ENCODE data around the gene NRP1.

The NRP1 gene

DNA sequence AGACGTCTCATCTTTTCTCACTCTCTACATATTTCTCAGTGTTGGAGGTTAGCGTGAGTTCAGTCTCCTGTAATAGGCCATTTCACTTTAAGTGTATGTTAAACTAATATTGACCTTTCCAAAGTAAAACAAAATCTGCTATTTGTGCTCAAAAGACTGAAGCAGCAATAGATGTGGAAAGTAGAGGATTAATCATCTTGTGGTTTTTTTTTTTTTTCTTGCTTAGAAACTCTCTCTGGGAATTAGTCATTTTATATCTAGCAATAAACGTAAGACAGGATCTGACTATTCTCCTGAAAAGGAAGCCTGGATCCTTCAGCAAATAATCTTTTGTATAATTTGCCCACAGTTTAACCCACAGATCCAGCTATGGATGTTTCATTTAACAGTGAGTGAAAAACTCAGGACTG, 81.7 kb downstream of the NRP1 start:
- no peak overlapping the region for H3K4me3 ChIP-seq (ENCODE audit: control insufficient read depth, low read depth, low read length)
- TF ChIP-seq, protein P1, sequence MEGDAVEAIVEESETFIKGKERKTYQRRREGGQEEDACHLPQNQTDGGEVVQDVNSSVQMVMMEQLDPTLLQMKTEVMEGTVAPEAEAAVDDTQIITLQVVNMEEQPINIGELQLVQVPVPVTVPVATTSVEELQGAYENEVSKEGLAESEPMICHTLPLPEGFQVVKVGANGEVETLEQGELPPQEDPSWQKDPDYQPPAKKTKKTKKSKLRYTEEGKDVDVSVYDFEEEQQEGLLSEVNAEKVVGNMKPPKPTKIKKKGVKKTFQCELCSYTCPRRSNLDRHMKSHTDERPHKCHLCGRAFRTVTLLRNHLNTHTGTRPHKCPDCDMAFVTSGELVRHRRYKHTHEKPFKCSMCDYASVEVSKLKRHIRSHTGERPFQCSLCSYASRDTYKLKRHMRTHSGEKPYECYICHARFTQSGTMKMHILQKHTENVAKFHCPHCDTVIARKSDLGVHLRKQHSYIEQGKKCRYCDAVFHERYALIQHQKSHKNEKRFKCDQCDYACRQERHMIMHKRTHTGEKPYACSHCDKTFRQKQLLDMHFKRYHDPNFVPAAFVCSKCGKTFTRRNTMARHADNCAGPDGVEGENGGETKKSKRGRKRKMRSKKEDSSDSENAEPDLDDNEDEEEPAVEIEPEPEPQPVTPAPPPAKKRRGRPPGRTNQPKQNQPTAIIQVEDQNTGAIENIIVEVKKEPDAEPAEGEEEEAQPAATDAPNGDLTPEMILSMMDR (conservative IDR thresholded peaks at IDR 0.05; ENCODE audit: control insufficient read depth, insufficient read depth, low read depth, low read length) = no peak
- DNase-seq (ENCODE audit: low read depth) = peak; percentile 88

DNA sequence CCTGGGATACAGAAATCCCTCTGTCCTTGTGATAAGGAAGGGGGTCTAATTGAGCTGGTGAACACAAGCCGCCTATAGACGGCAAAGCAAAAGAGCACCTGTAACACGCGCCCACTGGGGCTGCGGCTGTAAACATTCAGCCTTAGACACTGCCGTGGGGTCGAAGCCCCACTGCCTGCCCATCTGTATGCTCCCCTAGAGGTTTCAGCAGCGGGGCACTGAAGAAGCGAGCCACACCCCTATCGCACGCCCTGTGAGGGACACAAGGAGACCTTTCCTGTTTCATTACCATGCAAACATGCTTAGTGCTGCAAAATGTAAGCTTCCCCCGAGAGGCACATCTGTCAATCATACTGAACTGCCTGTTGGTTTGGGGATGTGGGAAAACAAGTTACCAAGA, 82.1 kb downstream of the NRP1 start:
- TF ChIP-seq, protein P1 (conservative IDR thresholded peaks at IDR 0.05; ENCODE audit: control insufficient read depth, insufficient read depth, low read depth, low read length) = no peak

DNA sequence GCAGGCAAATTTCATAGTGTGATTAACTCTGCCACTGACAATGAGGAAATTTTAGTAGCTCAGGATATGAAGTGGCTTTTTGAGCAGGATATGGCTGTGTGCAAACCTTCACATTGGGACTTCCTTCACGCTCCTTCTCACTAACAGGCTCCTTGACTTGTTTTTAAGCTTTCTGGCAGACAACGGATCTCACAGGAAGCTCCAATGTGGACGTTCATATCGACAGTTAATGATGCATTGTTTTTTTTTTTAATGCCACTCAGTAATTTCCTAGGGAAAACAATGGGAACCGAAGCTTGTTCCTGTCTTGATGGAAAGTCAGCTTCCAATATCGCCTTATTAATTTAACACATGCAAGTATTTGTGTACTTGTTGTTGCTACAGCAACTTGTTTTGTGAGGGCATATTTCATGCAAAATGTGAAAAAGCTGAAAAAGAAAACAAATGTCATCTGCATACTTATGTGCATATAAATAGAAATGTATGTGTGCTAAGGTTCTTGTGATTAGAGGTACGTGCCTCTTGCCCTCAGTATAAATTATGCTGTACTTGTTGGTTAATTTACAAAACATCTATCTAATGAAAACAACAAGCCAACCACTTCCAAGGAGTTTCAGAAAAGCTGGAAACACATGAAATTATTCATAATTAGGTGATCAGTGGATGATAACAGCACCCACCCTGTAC, 84.7 kb downstream of the NRP1 start:
- no peak overlapping the region for H3K4me3 ChIP-seq (ENCODE audit: control insufficient read depth, low read depth, low read length)
- TF ChIP-seq, protein P1 (conservative IDR thresholded peaks at IDR 0.05; ENCODE audit: control insufficient read depth, insufficient read depth, low read depth, low read length) = no peak
- DNase-seq (ENCODE audit: low read depth) = no peak

More for the DNA sequence above, 82.1 kb downstream of the NRP1 start:
- no peak for DNase-seq (ENCODE audit: low read depth)
- H3K4me3 ChIP-seq (ENCODE audit: control insufficient read depth, low read depth, low read length) = no peak overlapping the region

DNA sequence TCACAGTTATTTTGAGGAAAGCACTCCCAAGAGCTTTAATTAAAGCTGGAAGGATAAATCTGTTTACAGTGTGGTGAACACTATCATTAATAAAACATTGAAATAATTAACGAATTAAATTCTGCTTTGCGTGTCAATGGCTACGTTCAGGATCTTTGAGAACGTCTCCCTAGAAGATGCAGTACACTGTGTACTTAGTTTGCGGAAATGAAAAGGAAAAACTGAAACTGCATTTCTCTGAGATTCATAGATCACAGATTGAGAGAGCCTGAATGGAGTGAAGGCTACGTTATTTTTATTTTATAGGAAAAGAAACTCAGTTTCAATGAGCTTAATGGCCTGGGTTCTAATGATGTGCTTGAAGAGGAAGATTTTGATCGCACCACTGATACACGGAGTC, 85.3 kb downstream of the NRP1 start:
- TF ChIP-seq, protein P1 (conservative IDR thresholded peaks at IDR 0.05; ENCODE audit: control insufficient read depth, insufficient read depth, low read depth, low read length) = no peak
- no peak for DNase-seq (ENCODE audit: low read depth)
- no peak overlapping the region for H3K4me3 ChIP-seq (ENCODE audit: control insufficient read depth, low read depth, low read length)

DNA sequence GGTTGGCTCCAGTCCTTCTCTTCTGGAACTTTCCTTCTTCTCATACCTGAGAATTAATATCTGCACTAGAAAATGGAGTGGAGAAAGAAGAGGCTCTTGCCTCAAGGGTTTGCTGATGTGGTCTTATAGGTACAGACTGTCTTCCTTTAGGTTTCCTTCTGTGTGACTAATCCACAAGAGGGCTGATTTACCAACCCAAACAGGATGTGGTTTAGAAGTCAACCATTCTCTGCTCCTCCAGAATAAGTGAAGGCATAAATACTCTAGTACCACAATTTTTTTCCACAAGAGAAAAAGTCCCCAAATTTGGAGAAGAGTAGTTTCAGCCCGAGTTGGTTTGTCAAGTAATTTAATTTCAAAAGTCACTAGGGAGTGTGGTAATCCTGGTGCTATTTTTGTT, 85.8 kb downstream of the NRP1 start:
- peak; percentile 92 for DNase-seq (ENCODE audit: low read depth)
- no peak overlapping the region for H3K4me3 ChIP-seq (ENCODE audit: control insufficient read depth, low read depth, low read length)
- TF ChIP-seq, protein P1 (conservative IDR thresholded peaks at IDR 0.05; ENCODE audit: control insufficient read depth, insufficient read depth, low read depth, low read length) = no peak

DNA sequence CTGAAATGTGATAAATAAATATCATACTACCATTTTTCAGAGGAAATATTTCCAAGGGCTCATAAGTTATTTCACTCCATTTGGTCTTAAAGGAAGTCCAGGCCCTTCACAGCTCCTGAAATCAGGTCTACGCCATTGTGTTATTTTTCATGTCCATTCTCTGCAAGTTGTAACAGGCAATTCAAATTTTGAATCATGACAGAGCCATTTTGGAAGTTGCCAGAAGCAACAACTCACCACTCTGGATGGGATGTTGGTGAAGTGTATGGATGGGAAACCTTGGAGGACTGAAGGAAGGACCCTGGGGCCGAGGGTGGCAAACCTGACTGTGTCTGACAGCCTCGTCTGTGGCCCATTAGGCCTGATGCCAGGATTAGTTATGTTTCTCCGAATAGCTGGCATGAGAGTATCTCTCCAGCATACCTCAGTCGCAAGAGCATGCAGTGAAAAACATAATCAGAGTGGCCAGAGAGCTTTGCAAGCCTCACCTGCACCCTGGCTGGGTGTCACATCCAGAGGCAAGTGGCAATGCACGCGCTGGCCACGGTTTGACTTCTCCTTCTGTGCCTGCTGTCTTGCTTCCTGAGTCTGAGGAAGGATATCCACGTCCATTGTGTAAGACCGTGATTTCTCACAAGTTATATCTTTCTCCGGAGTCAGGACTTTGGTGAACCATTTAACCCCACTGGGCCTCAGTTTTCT, 87.1 kb downstream of the NRP1 start:
- DNase-seq (ENCODE audit: low read depth) = no peak
- TF ChIP-seq, protein P1 (conservative IDR thresholded peaks at IDR 0.05; ENCODE audit: control insufficient read depth, insufficient read depth, low read depth, low read length) = no peak
- no peak overlapping the region for H3K4me3 ChIP-seq (ENCODE audit: control insufficient read depth, low read depth, low read length)

All from fibroblast of mammary gland (primary cell).